NT2/D1 (cell line): Measurements from ENCODE around the gene ZNF518A.
A peak's percentile ranks its signal among the peaks of the same experiment; 100 is the strongest.

ENCODE experiments used
- DNase-seq: peaks from one replicate; pipeline ENCODE4 v3.0.0-alpha.2; 2011; ENCODE audit warnings: low read depth, low spot score
- H3K27me3 ChIP-seq: 2 replicates; pipeline ENCODE4 v1.6.0; 2011; ENCODE audit warnings: mild to moderate bottlenecking; ENCODE audit not compliant: insufficient read length, insufficient read depth
- H3K36me3 ChIP-seq: 2 replicates; pipeline ENCODE4 v1.6.1; 2011; ENCODE audit warnings: mild to moderate bottlenecking, low read length, mixed read lengths; ENCODE audit not compliant: insufficient read depth, insufficient read length
- H3K4me1 ChIP-seq: 2 replicates; pipeline ENCODE4 v1.5.1; 2011; ENCODE audit not compliant: insufficient read depth, insufficient read length
- H3K4me3 ChIP-seq: 2 replicates; pipeline ENCODE4 v1.5.1; 2011; ENCODE audit warnings: low read depth; ENCODE audit not compliant: insufficient read length
- H3K9ac ChIP-seq: 2 replicates; pipeline ENCODE4 v1.6.0; 2011; ENCODE audit warnings: low read depth; ENCODE audit not compliant: insufficient read length
- H3K9me3 ChIP-seq: 2 replicates; pipeline ENCODE4 v1.5.1; 2011; ENCODE audit warnings: mild to moderate bottlenecking, low read length; ENCODE audit not compliant: insufficient read depth
- SUZ12 ChIP-seq: IDR thresholded peaks from 2 replicates; pipeline ENCODE4 v1.6.1; 2011; ENCODE audit not compliant: insufficient read length, insufficient read depth; ENCODE audit errors: extremely low read depth
- YY1 ChIP-seq: IDR thresholded peaks from 2 replicates; pipeline ENCODE4 v1.6.1; 2011; ENCODE audit not compliant: insufficient read length, insufficient read depth
- ZNF274 ChIP-seq: IDR thresholded peaks from 2 replicates; pipeline ENCODE4 v1.6.1; 2011; ENCODE audit warnings: mild to moderate bottlenecking, low read depth, low read length

The ZNF518A gene, protein sequence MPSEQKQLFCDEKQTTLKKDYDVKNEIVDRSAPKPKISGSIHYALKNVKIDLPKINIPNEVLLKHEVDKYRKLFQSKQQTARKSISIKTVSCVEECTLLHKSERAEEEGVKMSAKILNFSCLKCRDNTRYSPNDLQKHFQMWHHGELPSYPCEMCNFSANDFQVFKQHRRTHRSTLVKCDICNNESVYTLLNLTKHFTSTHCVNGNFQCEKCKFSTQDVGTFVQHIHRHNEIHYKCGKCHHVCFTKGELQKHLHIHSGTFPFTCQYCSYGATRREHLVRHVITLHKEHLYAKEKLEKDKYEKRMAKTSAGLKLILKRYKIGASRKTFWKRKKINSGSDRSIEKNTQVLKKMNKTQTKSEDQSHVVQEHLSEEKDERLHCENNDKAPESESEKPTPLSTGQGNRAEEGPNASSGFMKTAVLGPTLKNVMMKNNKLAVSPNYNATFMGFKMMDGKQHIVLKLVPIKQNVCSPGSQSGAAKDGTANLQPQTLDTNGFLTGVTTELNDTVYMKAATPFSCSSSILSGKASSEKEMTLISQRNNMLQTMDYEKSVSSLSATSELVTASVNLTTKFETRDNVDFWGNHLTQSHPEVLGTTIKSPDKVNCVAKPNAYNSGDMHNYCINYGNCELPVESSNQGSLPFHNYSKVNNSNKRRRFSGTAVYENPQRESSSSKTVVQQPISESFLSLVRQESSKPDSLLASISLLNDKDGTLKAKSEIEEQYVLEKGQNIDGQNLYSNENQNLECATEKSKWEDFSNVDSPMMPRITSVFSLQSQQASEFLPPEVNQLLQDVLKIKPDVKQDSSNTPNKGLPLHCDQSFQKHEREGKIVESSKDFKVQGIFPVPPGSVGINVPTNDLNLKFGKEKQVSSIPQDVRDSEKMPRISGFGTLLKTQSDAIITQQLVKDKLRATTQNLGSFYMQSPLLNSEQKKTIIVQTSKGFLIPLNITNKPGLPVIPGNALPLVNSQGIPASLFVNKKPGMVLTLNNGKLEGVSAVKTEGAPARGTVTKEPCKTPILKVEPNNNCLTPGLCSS (N-terminal part only)

DNA sequence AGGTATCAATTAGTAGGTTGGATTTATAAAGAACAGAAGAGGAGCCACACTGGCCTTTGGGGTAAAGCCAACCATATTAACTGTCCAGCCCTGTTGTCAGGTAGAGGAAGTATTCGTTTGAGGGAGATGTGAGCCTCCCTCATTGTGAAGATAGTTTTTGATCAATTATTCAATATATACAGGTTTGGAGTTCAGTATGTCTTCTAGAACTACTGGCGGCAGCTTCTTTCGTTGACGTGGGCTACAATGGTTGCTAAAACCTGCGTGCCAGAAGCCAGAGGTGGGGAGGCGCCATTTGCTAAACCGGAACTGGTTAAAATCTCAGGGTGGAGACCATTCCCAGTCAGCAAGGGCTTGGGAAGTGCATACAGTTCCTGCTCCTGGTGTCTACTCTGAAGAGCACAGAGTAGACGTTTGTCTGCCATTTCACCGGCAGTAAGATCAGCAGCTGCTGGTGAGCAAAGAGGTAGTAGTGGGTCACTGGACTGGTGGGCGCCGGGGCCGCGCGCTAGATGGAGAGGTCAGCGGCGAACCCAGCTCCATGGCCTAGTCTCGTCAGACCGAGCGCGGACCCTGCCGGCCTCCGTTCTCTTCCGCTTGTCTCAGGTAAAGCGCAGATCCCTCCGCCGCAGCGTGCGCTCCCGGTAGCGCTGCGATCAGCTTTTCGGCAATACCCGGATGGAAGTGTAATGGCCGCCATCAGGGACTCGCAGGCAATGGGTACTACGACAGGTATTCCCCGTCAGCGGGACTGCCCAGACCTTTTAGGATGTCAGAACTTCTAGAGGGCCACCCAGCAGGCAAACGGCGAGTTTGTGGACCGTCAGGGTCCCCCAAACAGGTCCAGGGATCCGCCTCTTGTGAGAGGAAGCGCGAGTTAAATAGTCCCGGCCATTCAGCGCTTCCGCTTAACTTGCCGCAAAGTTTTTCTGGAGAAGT is at the start of gene ZNF518A:
ZNF518A (plus strand) TSS at position 911 of the 939 bp plus-strand sequence. CDS start 26,026 bp downstream, outside the sequence.
- Histone ChIP-seq H3K27me3 (no peaks in the 10 kb centered on the region), H3K4me1 (no peaks in the 10 kb centered on the region), H3K9ac (peak within 1 kb of the TSS; percentile 94), H3K4me3 (peak within 1 kb of the TSS; percentile 83), H3K9me3 (no peaks in the 10 kb centered on the region), H3K36me3 (peaks cover 21% of the 10 kb centered on the region)
- TF ChIP-seq ZNF274 (no peak), YY1 (peak; percentile 77)
- DNase-seq, result peak; percentile 93

GRCh38 chr10:96082153-96082552 is 47.9 kb upstream of the ZNF518A start:
- H3K4me3 ChIP-seq, result no peak overlapping the region
- H3K36me3 ChIP-seq, result no peaks in the 10 kb centered on the region
- H3K27me3 ChIP-seq, result no peaks in the 10 kb centered on the region
- H3K4me1 ChIP-seq, result no peaks in the 10 kb centered on the region
- no peak for TF ChIP-seq YY1
- no peak for TF ChIP-seq ZNF274
- no peak for TF ChIP-seq SUZ12
- DNase-seq, result no peak
- H3K9me3 ChIP-seq, result no peaks in the 10 kb centered on the region
- no peak overlapping the region for H3K9ac ChIP-seq

DNA sequence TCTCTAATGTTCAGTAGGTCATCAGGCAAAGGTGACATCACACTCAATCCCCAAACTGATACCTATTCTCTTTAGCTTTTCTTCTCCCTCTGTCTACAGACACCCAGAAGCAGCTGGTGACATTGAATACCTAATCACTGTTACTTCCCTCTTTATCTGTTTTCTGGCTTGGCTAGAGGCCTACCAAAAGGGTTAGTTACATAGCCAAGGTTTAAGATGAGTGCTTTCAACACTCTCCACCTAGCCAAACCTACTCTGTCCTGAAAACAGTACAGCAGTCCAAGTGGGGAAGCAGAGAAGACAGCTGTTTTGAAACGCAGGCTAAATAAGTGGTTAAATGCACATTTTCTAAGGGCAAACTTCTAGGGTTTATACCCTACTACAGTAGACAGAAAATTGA is 47.3 kb upstream of the ZNF518A start:
- H3K9me3 ChIP-seq, result no peaks in the 10 kb centered on the region
- TF ChIP-seq ZNF274, result no peak
- no peak for TF ChIP-seq YY1
- H3K36me3 ChIP-seq, result no peaks in the 10 kb centered on the region
- no peaks in the 10 kb centered on the region for H3K4me1 ChIP-seq
- no peak overlapping the region for H3K9ac ChIP-seq
- H3K27me3 ChIP-seq, result no peaks in the 10 kb centered on the region
- DNase-seq, result no peak
- H3K4me3 ChIP-seq, result no peak overlapping the region

- H3K4me3 ChIP-seq, result peak overlapping the region; percentile 84
- H3K27me3 ChIP-seq, result no peaks in the 10 kb centered on the region
- no peaks in the 10 kb centered on the region for H3K4me1 ChIP-seq
- TF ChIP-seq ZNF274, result no peak
- no peak for TF ChIP-seq YY1
- no peak for TF ChIP-seq SUZ12
- no peaks in the 10 kb centered on the region for H3K9me3 ChIP-seq
- H3K36me3 ChIP-seq, result no peaks in the 10 kb centered on the region
- H3K9ac ChIP-seq, result peak overlapping the region; percentile 86
- no peak for DNase-seq
Observed at GRCh38 chr10:96089116-96089515, 41.0 kb upstream of the ZNF518A start.

- no peaks in the 10 kb centered on the region for H3K9me3 ChIP-seq
- H3K9ac ChIP-seq, result peak overlapping the region; percentile 86
- H3K4me1 ChIP-seq, result no peaks in the 10 kb centered on the region
Observed at GRCh38 chr10:96089670-96090462, 40.2 kb upstream of the ZNF518A start.

GRCh38 chr10:96090463-96090800 is 39.7 kb upstream of the ZNF518A start:
- no peaks in the 10 kb centered on the region for H3K9me3 ChIP-seq
- no peaks in the 10 kb centered on the region for H3K4me1 ChIP-seq
- H3K36me3 ChIP-seq, result no peaks in the 10 kb centered on the region
- H3K9ac ChIP-seq, result no peak overlapping the region
- TF ChIP-seq SUZ12 (no peak), ZNF274 (no peak), YY1 (no peak)
- H3K27me3 ChIP-seq, result no peaks in the 10 kb centered on the region
- DNase-seq, result no peak
- H3K4me3 ChIP-seq, result peak overlapping the region; percentile 84

More at GRCh38 chr10:96089670-96090462, 40.2 kb upstream of the ZNF518A start:
- no peaks in the 10 kb centered on the region for H3K27me3 ChIP-seq
- no peak for TF ChIP-seq ZNF274
- no peak for TF ChIP-seq SUZ12
- peak; percentile 65 for TF ChIP-seq YY1
- DNase-seq, result peak; percentile 87
- no peaks in the 10 kb centered on the region for H3K36me3 ChIP-seq
- peak overlapping the region; percentile 84 for H3K4me3 ChIP-seq
